Astrocyte of the spinal cord (primary cell): ENCODE results near the gene SHROOM3.
A peak's percentile ranks its signal among the peaks of the same experiment; 100 is the strongest.

Source experiments
- DNase-seq: peaks from one replicate; pipeline ENCODE4 v3.0.0; 2011; ENCODE audit warnings: low read depth, low spot score
- H3K4me3 ChIP-seq: 2 replicates; pipeline ENCODE4 v1.5.1; 2011; ENCODE audit warnings: low read depth, mild to moderate bottlenecking, low read length, moderate library complexity
- in situ Hi-C: cut with HindIII; loops from 2 replicates; pipeline ENCODE4 v1.10.0; 2017; ENCODE audit warnings: low sequenced_read_pairs
- TF ChIP-seq, protein P1 (sequence below): IDR thresholded peaks from 2 replicates; pipeline ENCODE4 v1.5.1; 2012; ENCODE audit warnings: low read depth, mild to moderate bottlenecking, low read length, inconsistent platforms

SHROOM3 gene

DNA sequence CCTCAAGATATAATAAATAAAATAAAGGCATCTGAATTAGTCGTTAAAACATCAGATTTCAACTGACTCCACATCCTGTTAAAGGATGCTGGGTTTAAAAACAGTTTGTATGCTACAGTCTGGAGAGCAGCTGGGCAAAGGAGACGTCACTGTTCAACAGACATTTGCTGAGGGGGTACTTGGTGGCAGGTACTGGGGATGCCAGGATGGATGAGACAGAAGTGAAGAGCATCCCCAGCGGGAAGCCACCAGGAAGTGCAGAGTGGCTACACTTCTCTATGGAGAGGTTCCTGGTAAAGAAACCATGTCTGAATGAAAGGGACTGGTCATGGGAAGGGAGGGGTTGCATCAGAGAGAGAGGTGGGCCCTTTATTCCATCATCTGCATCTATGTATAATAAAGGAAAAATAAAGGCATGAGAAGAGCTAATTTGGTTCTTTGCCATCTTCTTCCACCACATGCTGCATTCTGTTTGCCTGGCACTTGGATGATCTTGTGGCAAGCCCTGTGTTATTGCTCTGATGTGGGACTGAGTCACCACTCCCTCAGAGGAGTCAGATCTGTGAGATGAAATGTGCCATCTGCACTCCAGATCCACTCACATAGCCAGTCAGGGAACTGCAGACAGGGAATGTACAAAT, 318.0 kb downstream of the SHROOM3 start:
- TF ChIP-seq, protein P1, sequence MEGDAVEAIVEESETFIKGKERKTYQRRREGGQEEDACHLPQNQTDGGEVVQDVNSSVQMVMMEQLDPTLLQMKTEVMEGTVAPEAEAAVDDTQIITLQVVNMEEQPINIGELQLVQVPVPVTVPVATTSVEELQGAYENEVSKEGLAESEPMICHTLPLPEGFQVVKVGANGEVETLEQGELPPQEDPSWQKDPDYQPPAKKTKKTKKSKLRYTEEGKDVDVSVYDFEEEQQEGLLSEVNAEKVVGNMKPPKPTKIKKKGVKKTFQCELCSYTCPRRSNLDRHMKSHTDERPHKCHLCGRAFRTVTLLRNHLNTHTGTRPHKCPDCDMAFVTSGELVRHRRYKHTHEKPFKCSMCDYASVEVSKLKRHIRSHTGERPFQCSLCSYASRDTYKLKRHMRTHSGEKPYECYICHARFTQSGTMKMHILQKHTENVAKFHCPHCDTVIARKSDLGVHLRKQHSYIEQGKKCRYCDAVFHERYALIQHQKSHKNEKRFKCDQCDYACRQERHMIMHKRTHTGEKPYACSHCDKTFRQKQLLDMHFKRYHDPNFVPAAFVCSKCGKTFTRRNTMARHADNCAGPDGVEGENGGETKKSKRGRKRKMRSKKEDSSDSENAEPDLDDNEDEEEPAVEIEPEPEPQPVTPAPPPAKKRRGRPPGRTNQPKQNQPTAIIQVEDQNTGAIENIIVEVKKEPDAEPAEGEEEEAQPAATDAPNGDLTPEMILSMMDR: no peak
- peak overlapping the region; percentile 16 for H3K4me3 ChIP-seq
- in situ Hi-C loops: no loop called here
- DNase-seq: peak; percentile 97

GRCh38 chr4:76753814-76754213, 318.8 kb downstream of the SHROOM3 start:
- in situ Hi-C loops: no loop called here
- H3K4me3 ChIP-seq: peak overlapping the region; percentile 16
- peak; percentile 93 for DNase-seq
- TF ChIP-seq, protein P1: no peak

GRCh38 chr4:76754439-76754838, 319.4 kb downstream of the SHROOM3 start:
- in situ Hi-C loops: no loop called here
- TF ChIP-seq, protein P1: no peak
- no peak overlapping the region for H3K4me3 ChIP-seq
- no peak for DNase-seq

- no peak overlapping the region for H3K4me3 ChIP-seq
- in situ Hi-C loops: no loop called here
- TF ChIP-seq, protein P1: no peak
- DNase-seq: no peak
These were observed 320.7 kb downstream of the SHROOM3 start for GRCh38 chr4:76755756-76756155.

- DNase-seq: no peak
- H3K4me3 ChIP-seq: no peak overlapping the region
- TF ChIP-seq, protein P1: no peak
- in situ Hi-C loops: no loop called here
These were observed 321.4 kb downstream of the SHROOM3 start for GRCh38 chr4:76756416-76756815.

DNA sequence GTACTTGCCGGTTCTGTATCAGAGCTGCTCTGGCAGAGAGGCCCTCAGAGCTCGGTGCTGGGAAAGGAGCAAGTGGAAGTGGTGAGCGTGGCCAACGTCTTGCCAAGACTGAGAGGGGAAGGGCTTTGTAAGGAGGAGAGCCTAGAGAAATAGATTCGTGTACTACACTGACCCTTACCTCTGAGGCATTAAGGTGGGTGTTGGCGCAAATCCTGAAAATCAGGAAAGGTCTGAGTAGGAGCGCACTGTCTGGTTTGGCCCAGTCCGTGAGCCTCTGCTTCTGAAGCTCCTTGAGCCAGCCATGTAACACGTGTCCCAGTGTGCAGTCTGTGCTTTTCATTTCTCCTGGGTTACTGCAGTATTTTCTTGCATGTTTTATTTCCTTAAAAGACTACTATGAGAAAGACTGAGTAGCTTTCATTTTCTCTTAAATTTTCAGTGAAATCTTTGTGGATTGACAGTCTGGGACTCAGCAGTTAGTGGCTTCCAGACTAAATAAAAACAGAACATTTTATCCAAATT, 322.4 kb downstream of the SHROOM3 start:
- DNase-seq: no peak
- in situ Hi-C loops: no loop called here
- TF ChIP-seq, protein P1: no peak
- no peak overlapping the region for H3K4me3 ChIP-seq
